HEK293T (cell line): ENCODE data around the gene SEMA3A.

Source experiments
- CTCF ChIA-PET: fragments of 350-600 bp; formaldehyde crosslinking; extraction: SDS; loops from one replicate; lab custom pipeline; 2021; ENCODE audit warnings: antibody characterized with exemption, inconsistent platforms; lab: Yijun Ruan, JAX
- POLR2A ChIA-PET: fragments of 350-600 bp; formaldehyde crosslinking; extraction: SDS; loops from one replicate; lab custom pipeline; 2020; ENCODE audit warnings: antibody characterized with exemption, inconsistent platforms; lab: Yijun Ruan, JAX
- DNase-seq: peaks from one replicate; pipeline ENCODE4 v3.0.0; 2012; ENCODE audit warnings: mixed read lengths; ENCODE audit errors: extremely low spot score
- ARNT ChIP-seq: fragments of 450-650 bp; IDR thresholded peaks from 2 replicates; pipeline ENCODE4 v1.6.1; 2017; ENCODE audit warnings: mild to moderate bottlenecking
- BHLHE40 ChIP-seq: fragments of 450-650 bp; IDR thresholded peaks from 2 replicates; pipeline ENCODE4 v1.6.1; 2016; ENCODE audit warnings: mild to moderate bottlenecking, moderate library complexity, borderline replicate concordance
- CTBP1 ChIP-seq: fragments of 450-650 bp; IDR thresholded peaks from 2 replicates; pipeline ENCODE4 v1.6.1; 2016; ENCODE audit warnings: borderline replicate concordance
- ELF4 ChIP-seq: fragments of 450-650 bp; IDR thresholded peaks from 2 replicates; pipeline ENCODE4 v1.6.1; 2017; ENCODE audit warnings: antibody characterized with exemption
- FOXA1 ChIP-seq: fragments of 450-650 bp; IDR thresholded peaks from 2 replicates; pipeline ENCODE4 v1.6.1; 2016; ENCODE audit warnings: mild to moderate bottlenecking
- FOXK2 ChIP-seq: fragments of 450-650 bp; IDR thresholded peaks from 2 replicates; pipeline ENCODE4 v1.6.1; 2016; ENCODE audit warnings: mild to moderate bottlenecking
- FOXM1 ChIP-seq: fragments of 450-650 bp; IDR thresholded peaks from 2 replicates; pipeline ENCODE4 v1.6.1; 2017; ENCODE audit warnings: mild to moderate bottlenecking, borderline replicate concordance
- HDGF ChIP-seq: fragments of 450-650 bp; IDR thresholded peaks from 2 replicates; pipeline ENCODE4 v1.6.1; 2017; ENCODE audit warnings: antibody characterized with exemption, borderline replicate concordance
- L3MBTL2 ChIP-seq: fragments of 450-650 bp; conservative IDR thresholded peaks from 2 replicates; pipeline ENCODE4 v1.6.1; 2016; ENCODE audit warnings: mild to moderate bottlenecking
- LEF1 ChIP-seq: fragments of 450-650 bp; IDR thresholded peaks from 2 replicates; pipeline ENCODE4 v1.6.1; 2017; ENCODE audit warnings: mild to moderate bottlenecking, borderline replicate concordance
- NFRKB ChIP-seq: fragments of 450-650 bp; IDR thresholded peaks from 2 replicates; pipeline ENCODE4 v1.6.1; 2016; ENCODE audit warnings: mild to moderate bottlenecking, moderate library complexity
- SP1 ChIP-seq: fragments of 450-650 bp; IDR thresholded peaks from 2 replicates; pipeline ENCODE4 v1.6.1; 2017
- SUZ12 ChIP-seq: fragments of 450-650 bp; IDR thresholded peaks from 2 replicates; pipeline ENCODE4 v1.6.1; 2016; ENCODE audit warnings: mild to moderate bottlenecking
- TARDBP ChIP-seq: fragments of 450-650 bp; IDR thresholded peaks from 2 replicates; pipeline ENCODE4 v1.6.1; 2016
- ZNF384 ChIP-seq: fragments of 450-650 bp; IDR thresholded peaks from 2 replicates; pipeline ENCODE4 v1.6.1; 2016
- TF ChIP-seq, protein P1 (sequence below): fragments of 450-650 bp; IDR thresholded peaks from 2 replicates; pipeline ENCODE4 v1.6.1; 2016

The SEMA3A gene

DNA sequence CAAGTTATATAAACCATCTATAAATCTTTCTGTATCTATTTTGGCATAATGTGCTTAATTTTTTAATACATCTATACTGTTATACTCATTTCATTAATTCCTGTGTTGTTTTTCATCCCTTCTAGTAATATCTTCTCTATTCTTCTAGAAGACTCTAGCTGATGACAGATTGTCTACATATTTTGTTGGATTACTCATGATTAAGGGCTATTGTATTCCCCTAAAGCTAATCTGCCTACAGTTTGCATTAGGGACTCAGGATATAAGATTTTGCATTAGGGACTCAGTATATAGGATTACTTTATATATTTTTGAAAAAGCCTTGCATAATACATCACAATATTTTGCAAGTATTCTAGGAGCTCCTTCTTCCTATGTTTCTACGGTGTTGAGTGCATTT lies 8.3 kb upstream of the SEMA3A start:
- TF ChIP-seq ZNF384, result no peak
- no peak for TF ChIP-seq L3MBTL2
- TF ChIP-seq FOXA1, result no peak
- TF ChIP-seq SUZ12, result no peak
- no peak for TF ChIP-seq ARNT
- TF ChIP-seq CTBP1, result no peak
- TF ChIP-seq HDGF, result no peak
- TF ChIP-seq BHLHE40, result no peak
- no peak for TF ChIP-seq SP1
- no peak for TF ChIP-seq NFRKB
- TF ChIP-seq TARDBP, result no peak
- TF ChIP-seq ELF4, result no peak
- TF ChIP-seq, protein P1, sequence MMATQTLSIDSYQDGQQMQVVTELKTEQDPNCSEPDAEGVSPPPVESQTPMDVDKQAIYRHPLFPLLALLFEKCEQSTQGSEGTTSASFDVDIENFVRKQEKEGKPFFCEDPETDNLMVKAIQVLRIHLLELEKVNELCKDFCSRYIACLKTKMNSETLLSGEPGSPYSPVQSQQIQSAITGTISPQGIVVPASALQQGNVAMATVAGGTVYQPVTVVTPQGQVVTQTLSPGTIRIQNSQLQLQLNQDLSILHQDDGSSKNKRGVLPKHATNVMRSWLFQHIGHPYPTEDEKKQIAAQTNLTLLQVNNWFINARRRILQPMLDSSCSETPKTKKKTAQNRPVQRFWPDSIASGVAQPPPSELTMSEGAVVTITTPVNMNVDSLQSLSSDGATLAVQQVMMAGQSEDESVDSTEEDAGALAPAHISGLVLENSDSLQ, result no peak
- no peak for TF ChIP-seq LEF1
- TF ChIP-seq FOXK2, result no peak
- TF ChIP-seq FOXM1, result no peak
- CTCF ChIA-PET, result no interaction called here
- no peak for DNase-seq
- POLR2A ChIA-PET, result no interaction called here

DNA sequence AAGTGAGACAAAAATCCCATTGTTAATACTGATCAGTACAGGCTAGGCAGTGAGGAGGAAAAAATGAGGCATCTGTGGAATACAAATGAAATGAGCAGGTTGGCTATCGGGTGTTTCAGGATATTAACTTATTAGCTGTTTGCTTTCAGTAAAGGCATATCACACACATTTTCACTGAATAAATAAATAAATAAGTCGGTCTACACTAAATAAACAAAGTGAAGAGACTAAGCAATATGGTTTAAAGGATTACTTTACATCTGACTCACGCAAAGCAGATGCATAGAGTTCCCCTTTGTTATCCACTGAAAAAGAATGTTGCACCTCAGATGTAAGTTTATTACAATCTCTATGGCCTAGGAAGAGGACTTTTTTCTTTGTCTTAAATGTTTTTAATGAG lies 6.3 kb upstream of the SEMA3A start:
- no peak for TF ChIP-seq FOXA1
- TF ChIP-seq ELF4, result no peak
- no peak for TF ChIP-seq SP1
- no peak for TF ChIP-seq FOXM1
- TF ChIP-seq SUZ12, result no peak
- TF ChIP-seq BHLHE40, result no peak
- no peak for TF ChIP-seq CTBP1
- TF ChIP-seq LEF1, result no peak
- TF ChIP-seq, protein P1, result no peak
- TF ChIP-seq ZNF384, result no peak
- TF ChIP-seq L3MBTL2, result no peak
- TF ChIP-seq FOXK2, result no peak
- TF ChIP-seq HDGF, result no peak
- no peak for TF ChIP-seq TARDBP
- no peak for TF ChIP-seq NFRKB
- TF ChIP-seq ARNT, result no peak
- ChIA-PET CTCF (no interaction called here), POLR2A (no interaction called here)
- no peak for DNase-seq

DNA sequence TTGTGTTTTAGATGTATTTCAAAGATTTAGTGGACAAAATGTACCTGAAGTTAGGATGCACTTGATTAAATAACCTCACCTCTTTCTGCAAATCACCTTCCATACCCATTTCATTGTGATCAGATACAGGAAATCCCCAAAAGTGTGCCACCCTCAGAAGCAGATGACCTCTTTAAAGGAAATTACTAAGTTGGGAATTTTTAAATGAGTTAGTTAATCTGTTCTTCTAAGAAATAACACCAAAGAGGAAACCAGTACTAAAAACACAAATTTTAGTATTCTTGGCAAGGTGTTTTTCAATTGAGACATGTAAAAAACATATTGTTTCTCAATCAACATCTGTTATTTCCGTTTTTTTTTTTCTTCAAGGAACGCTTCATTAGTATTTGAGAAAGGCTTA lies 4.6 kb upstream of the SEMA3A start:
- POLR2A ChIA-PET, result no interaction called here

DNA sequence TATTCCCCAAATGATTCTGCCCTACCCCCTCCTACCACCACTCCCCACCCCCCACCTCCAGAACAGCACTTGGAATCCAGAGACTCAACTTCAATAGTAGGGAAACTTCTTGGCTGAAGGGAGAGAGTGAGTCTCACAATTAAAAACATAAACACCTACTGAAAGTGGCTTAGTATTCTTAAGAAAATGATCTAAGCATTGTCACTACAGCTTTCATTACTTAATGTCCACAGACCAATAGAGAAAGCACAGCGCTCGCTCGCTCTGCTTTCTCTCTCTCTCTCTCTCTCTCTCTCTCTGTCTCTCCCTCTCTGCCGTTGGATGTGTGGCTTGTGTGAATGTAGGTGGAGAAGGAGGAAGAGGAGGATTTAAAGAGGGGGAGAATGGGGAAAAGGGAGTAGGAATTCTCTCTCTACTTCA lies 1.5 kb upstream of the SEMA3A start:
- ChIA-PET POLR2A (interaction anchor here (0.6 kb wide), 1 partner anchor 166 kb away, joined by 3 read pairs; no protein-coding TSS in a partner anchor), CTCF (no interaction called here)
- TF ChIP-seq, protein P1, result no peak
- TF ChIP-seq FOXK2, result no peak
- no peak for TF ChIP-seq BHLHE40
- no peak for TF ChIP-seq FOXM1
- no peak for TF ChIP-seq ELF4
- no peak for TF ChIP-seq SUZ12
- TF ChIP-seq NFRKB, result no peak
- TF ChIP-seq FOXA1, result no peak
- no peak for TF ChIP-seq ZNF384
- TF ChIP-seq LEF1, result no peak
- no peak for TF ChIP-seq L3MBTL2
- no peak for TF ChIP-seq ARNT
- TF ChIP-seq TARDBP, result no peak
- no peak for TF ChIP-seq CTBP1
- TF ChIP-seq SP1, result no peak
- peak; percentile 6 for DNase-seq

More for the DNA sequence above, 4.6 kb upstream of the SEMA3A start:
- TF ChIP-seq FOXK2 (no peak), ZNF384 (no peak), FOXM1 (no peak), CTBP1 (no peak), ELF4 (no peak), TARDBP (no peak), LEF1 (no peak), ARNT (no peak), HDGF (no peak), SP1 (no peak)
- no peak for DNase-seq
- CTCF ChIA-PET, result no interaction called here

DNA sequence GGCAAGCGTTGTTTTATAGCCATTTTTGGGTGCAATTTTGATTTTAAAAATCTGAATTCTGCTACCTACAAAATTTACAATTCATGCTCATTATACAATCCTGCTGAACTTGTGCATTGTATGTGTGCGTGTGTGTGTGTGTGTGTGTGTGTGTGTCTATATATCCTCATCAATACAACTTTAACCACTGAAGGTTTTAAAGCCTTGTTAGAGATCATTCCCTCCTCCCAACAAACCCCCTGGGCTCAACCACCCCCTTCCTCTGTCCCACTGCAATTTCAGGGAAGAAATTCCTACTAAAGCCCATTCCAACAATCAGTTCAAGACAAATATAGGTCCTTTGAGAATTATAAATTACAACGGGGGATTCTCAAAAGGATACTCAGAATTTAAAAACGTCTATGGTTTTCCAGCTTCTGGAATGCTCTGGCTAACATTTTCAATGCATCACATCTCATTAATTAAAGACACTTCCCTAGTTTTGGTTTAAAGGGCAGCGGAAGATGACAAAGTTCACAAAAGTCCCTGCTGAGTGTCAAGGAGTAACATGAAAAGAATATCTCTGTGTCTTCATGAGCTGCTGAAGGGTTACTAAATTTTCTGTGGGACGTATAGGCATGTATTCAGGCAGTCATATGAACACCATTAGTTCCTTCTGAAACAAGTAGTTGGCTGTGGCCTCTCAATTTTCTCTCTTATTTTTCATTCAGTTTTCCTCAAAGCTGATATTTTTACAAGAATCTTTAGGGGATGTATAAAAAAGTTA lies 889 bp upstream of the SEMA3A start:
- POLR2A ChIA-PET, result interaction anchor here (0.6 to 1.4 kb wide), 3 partner anchors 16 to 166 kb away, joined by 3 read pairs; no protein-coding TSS in a partner anchor

More for the DNA sequence above, 889 bp upstream of the SEMA3A start:
- DNase-seq, result peak; percentile 5
- CTCF ChIA-PET, result interaction anchor here (0.6 to 1.0 kb wide), 7 partner anchors 206 to 1398 kb away, joined by 3 to 9 read pairs (median 5); no protein-coding TSS in a partner anchor
- no peak for TF ChIP-seq SP1
- no peak for TF ChIP-seq BHLHE40
- TF ChIP-seq, protein P1, result no peak
- no peak for TF ChIP-seq ARNT
- no peak for TF ChIP-seq FOXA1
- TF ChIP-seq CTBP1, result no peak
- no peak for TF ChIP-seq LEF1
- no peak for TF ChIP-seq FOXK2
